Measurements from ENCODE around the gene SPOP. TPM values are rescaled to one million over a fixed set of nuclear protein-coding genes. Genes with fewer than 3 reads are reported as not detected.

Gene SPOP
- total and polyA plus RNA-seq, 9 of the 15 experiments (the other 6 are each of a cell fraction or from before 2014, with no cell fraction given) = 34.2 to 65.9 (median 39.7) TPM

GRCh38 chr17:49553676-49554335 is 124.1 kb downstream of the SPOP start (continued):
- no peak for TF ChIP-seq STAT6 (CRISPR knock-in tag; IDR thresholded peaks at IDR 0.05)
- TF ChIP-seq NFIC (IDR thresholded peaks at IDR 0.05) = no peak
- no peak for TF ChIP-seq KLF16 (IDR thresholded peaks at IDR 0.05)
- TF ChIP-seq POLR2AphosphoS2 (IDR thresholded peaks at IDR 0.05; ENCODE audit: low read length) = no peak
- TF ChIP-seq KHSRP (IDR thresholded peaks at IDR 0.05) = no peak
- no peak for TF ChIP-seq SLC30A9 (CRISPR knock-in tag; IDR thresholded peaks at IDR 0.05)
- no peak for TF ChIP-seq USF1 (CRISPR knock-in tag; IDR thresholded peaks at IDR 0.05)
- TF ChIP-seq SNAPC5 (CRISPR knock-in tag; IDR thresholded peaks at IDR 0.05) = no peak
- no peak for TF ChIP-seq TCF15 (CRISPR knock-in tag; IDR thresholded peaks at IDR 0.05)
- TF ChIP-seq ERF (CRISPR knock-in tag; IDR thresholded peaks at IDR 0.05) = no peak
- no peak for TF ChIP-seq ZNF224 (CRISPR knock-in tag; IDR thresholded peaks at IDR 0.05)
